ENCODE data around the gene RAP1GAP2. TPM values are rescaled to one million over a fixed set of nuclear protein-coding genes. Genes with fewer than 3 reads are reported as not detected.
"Not testable (repeated sequence)": the region's sequence is repeated elsewhere in the genome, so short reads cannot be mapped to it uniquely, and the experiment has no call there.

Gene RAP1GAP2
- total RNA-seq, 1 donor from 2014 or later, result 1.9 TPM

GRCh38 chr17:3033741-3034577 lies 237.7 kb downstream of the RAP1GAP2 start:
- peak; percentile 30 for DNase-seq (ENCODE audit: low spot score)
- ATAC-seq, result no peak

- peak; percentile 40 for DNase-seq (ENCODE audit: low spot score)
- no peak for ATAC-seq
These were observed 238.3 kb downstream of the RAP1GAP2 start for GRCh38 chr17:3034578-3034920.

GRCh38 chr17:3035256-3035967 lies 239.2 kb downstream of the RAP1GAP2 start:
- ATAC-seq (no peak), DNase-seq (ENCODE audit: low spot score) (peak; percentile 33)

- DNase-seq (ENCODE audit: low spot score) (no peak), ATAC-seq (no peak)
These were observed 239.7 kb downstream of the RAP1GAP2 start for GRCh38 chr17:3035968-3036280.

GRCh38 chr17:3036800-3037199 lies 240.6 kb downstream of the RAP1GAP2 start:
- no peak for DNase-seq (ENCODE audit: low spot score)
- no peak for ATAC-seq

- DNase-seq (ENCODE audit: low spot score), result no peak
- no peak for ATAC-seq
These were observed 241.0 kb downstream of the RAP1GAP2 start for GRCh38 chr17:3037259-3037658.

GRCh38 chr17:3038941-3039340 lies 242.7 kb downstream of the RAP1GAP2 start:
- no peak for ATAC-seq
- no peak for DNase-seq (ENCODE audit: low spot score)

GRCh38 chr17:3039736-3040135 lies 243.5 kb downstream of the RAP1GAP2 start:
- ATAC-seq (no peak), DNase-seq (ENCODE audit: low spot score) (no peak)

- DNase-seq (ENCODE audit: low spot score) (peak; percentile 27), ATAC-seq (no peak)
These were observed 244.6 kb downstream of the RAP1GAP2 start for GRCh38 chr17:3040882-3041281.

- no peak for ATAC-seq
- peak; percentile 36 for DNase-seq (ENCODE audit: low spot score)
These were observed 247.6 kb downstream of the RAP1GAP2 start for GRCh38 chr17:3043737-3044365.

GRCh38 chr17:3046753-3047152 lies 250.5 kb downstream of the RAP1GAP2 start:
- no peak for ATAC-seq
- DNase-seq (ENCODE audit: low spot score), result no peak

GRCh38 chr17:3048727-3049471 lies 252.7 kb downstream of the RAP1GAP2 start:
- peak; percentile 94 for DNase-seq (ENCODE audit: low spot score)

GRCh38 chr17:3049705-3050295 lies 253.6 kb downstream of the RAP1GAP2 start:
- DNase-seq (ENCODE audit: low spot score) (peak; percentile 33), ATAC-seq (no peak)

More at GRCh38 chr17:3048727-3049471, 252.7 kb downstream of the RAP1GAP2 start:
- ATAC-seq, result peak; percentile 99

GRCh38 chr17:3054868-3055267 lies 258.6 kb downstream of the RAP1GAP2 start:
- not testable (repeated sequence) for DNase-seq (ENCODE audit: low spot score); ATAC-seq

GRCh38 chr17:3062824-3063377 lies 266.7 kb downstream of the RAP1GAP2 start:
- DNase-seq (ENCODE audit: low spot score); ATAC-seq: not testable (repeated sequence)

- not testable (repeated sequence) for ATAC-seq; DNase-seq (ENCODE audit: low spot score)
These were observed 267.3 kb downstream of the RAP1GAP2 start, which contains the start of gene OR1D5 for GRCh38 chr17:3063507-3063906. OR1D5 (minus strand) TSS chr17:3063607; CDS start chr17:3063607, 0 bp downstream.

GRCh38 chr17:3065192-3065591 lies 269.0 kb downstream of the RAP1GAP2 start:
- ATAC-seq, result peak; percentile 65
- not testable (repeated sequence) for DNase-seq (ENCODE audit: low spot score)

- ATAC-seq; DNase-seq (ENCODE audit: low spot score): not testable (repeated sequence)
These were observed 277.6 kb downstream of the RAP1GAP2 start for GRCh38 chr17:3073850-3074249.

Data from left lobe of liver (tissue), 2 donors.